Chondrocyte (in vitro differentiated cells): ENCODE measurements around the gene GALNT2. TPM values are rescaled to one million over a fixed set of nuclear protein-coding genes. Genes with fewer than 3 reads are reported as not detected.

Experiments
- DNase-seq: peaks from one replicate; pipeline ENCODE4 v3.0.0; 2021; ENCODE audit warnings: mixed read lengths, low spot score
- H3K27ac Mint-ChIP-seq: one replicate; pipeline ENCODE4 v1.8.0; 2021; ENCODE audit warnings: mild to moderate bottlenecking, moderate library complexity, mixed read lengths; ENCODE audit not compliant: unreplicated experiment
- H3K27me3 Mint-ChIP-seq: 2 replicates; pipeline ENCODE4 v1.8.0; 2021; ENCODE audit warnings: low read depth, mixed read lengths
- H3K36me3 Mint-ChIP-seq: 2 replicates; pipeline ENCODE4 v1.8.0; 2021; ENCODE audit warnings: low read depth, mixed read lengths
- H3K4me1 Mint-ChIP-seq: 2 replicates; pipeline ENCODE4 v1.8.0; 2021; ENCODE audit warnings: low read depth, mild to moderate bottlenecking, mixed read lengths
- H3K4me3 Mint-ChIP-seq: one replicate; pipeline ENCODE4 v1.8.0; 2021; ENCODE audit warnings: mild to moderate bottlenecking, moderate library complexity, mixed read lengths; ENCODE audit not compliant: unreplicated experiment
- H3K9me3 Mint-ChIP-seq: 2 replicates; pipeline ENCODE4 v1.8.0; 2021; ENCODE audit warnings: low read depth, mixed read lengths
- total RNA-seq: library from RNA; stranded (reverse); gene quantifications from 3 replicates; pipeline ENCODE4 v1.2.1, GENCODE V29; 2021
- TF ChIP-seq, protein P1 (sequence below): fragments of 200-600 bp; sonication (generic); IDR thresholded peaks from 2 replicates; pipeline ENCODE4 v1.5.0; 2021; ENCODE audit warnings: antibody characterized with exemption, mild to moderate bottlenecking, moderate library complexity

The GALNT2 gene
- total RNA-seq, 1 donor from 2014 or later, result 223 TPM

DNA sequence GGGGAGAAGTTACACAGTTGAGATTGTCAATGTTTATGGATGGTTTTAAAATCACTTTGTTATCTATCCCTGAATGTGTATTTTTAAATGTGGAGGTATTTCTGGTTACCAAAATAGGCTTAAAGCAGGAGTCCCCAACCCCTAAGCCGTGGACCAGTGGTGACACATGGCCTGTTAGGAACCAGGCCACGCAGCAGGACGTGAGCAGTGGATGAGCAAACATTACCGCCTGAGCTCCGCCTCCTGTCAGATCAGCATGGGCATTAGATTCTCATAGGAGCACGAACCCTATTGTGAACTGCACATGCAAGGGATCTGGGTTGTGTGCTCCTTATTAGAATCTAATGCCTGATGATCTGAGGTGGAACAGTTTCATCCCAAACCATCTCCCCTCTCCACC, 151.6 kb downstream of the GALNT2 start:
- H3K36me3 Mint-ChIP-seq, result peaks cover 4% of the 10 kb centered on the region
- DNase-seq, result no peak
- no peak overlapping the region for H3K4me3 Mint-ChIP-seq
- H3K4me1 Mint-ChIP-seq, result peaks cover 73% of the 10 kb centered on the region
- H3K27ac Mint-ChIP-seq, result no peak overlapping the region
- no peaks in the 10 kb centered on the region for H3K27me3 Mint-ChIP-seq
- H3K9me3 Mint-ChIP-seq, result peaks cover 3% of the 10 kb centered on the region
- TF ChIP-seq, protein P1, sequence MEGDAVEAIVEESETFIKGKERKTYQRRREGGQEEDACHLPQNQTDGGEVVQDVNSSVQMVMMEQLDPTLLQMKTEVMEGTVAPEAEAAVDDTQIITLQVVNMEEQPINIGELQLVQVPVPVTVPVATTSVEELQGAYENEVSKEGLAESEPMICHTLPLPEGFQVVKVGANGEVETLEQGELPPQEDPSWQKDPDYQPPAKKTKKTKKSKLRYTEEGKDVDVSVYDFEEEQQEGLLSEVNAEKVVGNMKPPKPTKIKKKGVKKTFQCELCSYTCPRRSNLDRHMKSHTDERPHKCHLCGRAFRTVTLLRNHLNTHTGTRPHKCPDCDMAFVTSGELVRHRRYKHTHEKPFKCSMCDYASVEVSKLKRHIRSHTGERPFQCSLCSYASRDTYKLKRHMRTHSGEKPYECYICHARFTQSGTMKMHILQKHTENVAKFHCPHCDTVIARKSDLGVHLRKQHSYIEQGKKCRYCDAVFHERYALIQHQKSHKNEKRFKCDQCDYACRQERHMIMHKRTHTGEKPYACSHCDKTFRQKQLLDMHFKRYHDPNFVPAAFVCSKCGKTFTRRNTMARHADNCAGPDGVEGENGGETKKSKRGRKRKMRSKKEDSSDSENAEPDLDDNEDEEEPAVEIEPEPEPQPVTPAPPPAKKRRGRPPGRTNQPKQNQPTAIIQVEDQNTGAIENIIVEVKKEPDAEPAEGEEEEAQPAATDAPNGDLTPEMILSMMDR, result no peak

DNA sequence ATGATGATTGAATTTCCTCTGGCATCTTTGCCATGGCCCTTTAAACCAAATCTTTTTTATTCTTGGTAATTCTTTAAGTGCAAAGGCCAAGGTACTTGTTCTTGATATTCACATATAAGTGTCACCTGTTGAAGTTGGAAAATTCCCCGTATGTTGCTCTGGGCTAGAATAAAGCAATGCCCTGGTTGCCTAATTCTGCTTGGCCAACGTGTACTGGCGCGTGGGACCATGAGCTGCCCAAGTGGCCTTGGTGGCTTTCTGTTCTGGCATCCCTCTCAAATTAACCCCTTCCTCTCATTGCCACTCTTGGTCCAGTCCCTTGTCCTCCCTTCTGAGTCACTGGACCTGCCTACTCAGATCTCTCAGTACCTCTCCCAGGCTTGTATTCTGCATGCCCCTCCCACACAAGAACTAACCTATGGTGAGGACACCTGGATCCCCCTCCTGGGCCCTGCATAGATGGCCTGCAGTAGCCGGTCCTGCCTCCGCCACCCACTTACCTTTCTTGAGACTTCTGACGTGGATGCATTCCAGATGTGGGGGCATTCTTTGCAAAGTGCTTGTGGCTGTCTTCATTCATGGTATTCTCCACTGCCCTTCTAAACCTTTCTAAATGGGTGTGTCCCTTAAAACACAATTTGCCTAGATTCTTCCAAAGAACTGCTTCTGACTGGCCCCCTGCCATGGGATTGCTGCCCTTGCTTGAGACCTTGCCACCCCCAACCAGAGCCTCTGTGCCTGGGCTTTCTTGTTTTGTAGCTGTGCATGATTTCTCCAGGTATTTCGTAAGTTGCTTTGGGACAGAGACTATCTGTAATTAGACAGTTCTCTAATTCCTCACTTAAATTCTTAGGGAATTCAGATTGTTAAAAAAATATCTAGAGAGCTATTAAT, 152.4 kb downstream of the GALNT2 start:
- TF ChIP-seq, protein P1, result no peak
- DNase-seq, result no peak
- H3K4me1 Mint-ChIP-seq, result peaks cover 74% of the 10 kb centered on the region
- no peak overlapping the region for H3K27ac Mint-ChIP-seq
- peaks cover 4% of the 10 kb centered on the region for H3K36me3 Mint-ChIP-seq
- no peak overlapping the region for H3K4me3 Mint-ChIP-seq
- no peaks in the 10 kb centered on the region for H3K27me3 Mint-ChIP-seq
- H3K9me3 Mint-ChIP-seq, result peaks cover 3% of the 10 kb centered on the region

DNA sequence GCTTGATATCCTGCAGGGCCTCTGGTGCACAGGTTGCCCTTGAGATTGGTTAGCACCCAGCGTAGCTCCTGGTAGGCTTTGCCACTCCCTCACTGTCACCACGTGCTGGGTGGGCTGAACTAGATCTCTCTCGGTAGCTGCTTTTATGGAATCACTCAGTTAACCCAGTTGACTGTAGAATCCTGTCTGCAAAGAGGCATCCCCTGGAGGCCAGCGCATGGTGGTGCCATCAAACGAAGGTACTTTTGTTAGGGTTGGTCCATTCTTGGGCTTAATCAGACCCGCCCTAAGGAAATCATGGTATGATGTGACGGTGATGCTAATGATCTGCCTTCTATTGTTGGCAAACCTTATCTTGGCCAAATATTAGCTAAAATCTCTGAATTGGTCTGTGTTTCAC, 153.4 kb downstream of the GALNT2 start:
- DNase-seq, result no peak
- H3K4me3 Mint-ChIP-seq, result no peak overlapping the region

DNA sequence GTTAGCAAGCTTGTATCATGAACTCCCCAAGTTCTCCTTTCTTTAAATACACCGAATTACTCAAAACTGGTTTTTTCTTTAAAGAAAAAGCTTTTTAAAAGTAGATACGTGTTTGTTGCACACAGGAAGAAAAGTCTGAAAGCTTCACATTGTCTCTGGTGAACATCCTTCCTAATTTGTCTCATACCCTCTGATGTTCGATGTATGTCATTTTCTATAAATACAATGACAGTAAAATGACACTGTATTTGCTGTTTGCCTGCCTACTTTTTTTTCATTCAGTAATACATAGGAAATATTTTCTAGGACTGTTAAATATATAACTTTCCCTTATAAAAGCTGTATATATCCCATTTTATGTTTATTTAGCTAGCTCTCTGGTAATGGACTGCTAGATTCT, 153.9 kb downstream of the GALNT2 start:
- Mint-ChIP-seq H3K4me1 (peaks cover 69% of the 10 kb centered on the region), H3K27ac (no peak overlapping the region), H3K9me3 (peaks cover 3% of the 10 kb centered on the region), H3K27me3 (no peaks in the 10 kb centered on the region), H3K4me3 (no peak overlapping the region), H3K36me3 (peaks cover 4% of the 10 kb centered on the region)
- no peak for DNase-seq
- TF ChIP-seq, protein P1, result no peak

More for the DNA sequence above, 153.4 kb downstream of the GALNT2 start:
- Mint-ChIP-seq H3K9me3 (peaks cover 3% of the 10 kb centered on the region), H3K27me3 (no peaks in the 10 kb centered on the region), H3K36me3 (peaks cover 4% of the 10 kb centered on the region), H3K4me1 (peaks cover 74% of the 10 kb centered on the region), H3K27ac (no peak overlapping the region)
- TF ChIP-seq, protein P1, result no peak

DNA sequence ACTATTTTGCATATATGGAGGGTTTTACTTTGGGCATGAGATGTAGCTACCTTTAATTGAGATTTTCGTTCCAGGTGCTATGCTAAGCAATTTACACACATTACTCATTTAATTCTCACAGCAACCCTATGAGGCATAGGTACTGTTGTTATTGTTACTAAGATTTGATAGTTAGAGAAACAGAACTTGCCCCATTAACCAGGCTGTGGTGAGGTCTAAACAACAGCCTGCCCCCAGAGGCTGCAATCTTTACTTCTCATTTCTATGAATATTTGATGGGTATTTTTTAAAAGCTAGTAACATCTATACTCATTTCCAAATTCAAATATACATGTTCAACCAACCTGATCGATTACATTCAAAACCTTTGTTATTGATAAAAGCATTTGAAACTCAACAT, 155.6 kb downstream of the GALNT2 start:
- peak overlapping the region; percentile 32 for H3K4me3 Mint-ChIP-seq
- no peak for DNase-seq
- TF ChIP-seq, protein P1, result peak; percentile 68
- H3K4me1 Mint-ChIP-seq, result peaks cover 57% of the 10 kb centered on the region
- H3K36me3 Mint-ChIP-seq, result peaks cover 2% of the 10 kb centered on the region
- peaks cover 3% of the 10 kb centered on the region for H3K9me3 Mint-ChIP-seq
- H3K27me3 Mint-ChIP-seq, result no peaks in the 10 kb centered on the region
- peak overlapping the region; percentile 82 for H3K27ac Mint-ChIP-seq
